Subcutaneous adipose tissue (tissue), 4 donors: ENCODE measurements around the gene GPD1L. TPM values are rescaled to one million over a fixed set of nuclear protein-coding genes. Genes with fewer than 3 reads are reported as not detected.

ENCODE experiments used
- total RNA-seq, 4 donors: library from RNA; depleted of rRNA; stranded (reverse); fragments of >200 nt; gene quantifications; one replicate each; pipeline ENCODE4 v1.1.0, GENCODE V29; 2016
- TF ChIP-seq, protein P1 (sequence below): fragments of 450-650 bp; IDR thresholded peaks from one replicate; pipeline ENCODE4 v1.5.1; 2016; ENCODE audit warnings: low read depth, mild to moderate bottlenecking, control low read depth, antibody characterized with exemption, moderate library complexity

The GPD1L gene
- total RNA-seq, 4 donors from 2014 or later = 75.5 to 180 (median 82.2) TPM

DNA sequence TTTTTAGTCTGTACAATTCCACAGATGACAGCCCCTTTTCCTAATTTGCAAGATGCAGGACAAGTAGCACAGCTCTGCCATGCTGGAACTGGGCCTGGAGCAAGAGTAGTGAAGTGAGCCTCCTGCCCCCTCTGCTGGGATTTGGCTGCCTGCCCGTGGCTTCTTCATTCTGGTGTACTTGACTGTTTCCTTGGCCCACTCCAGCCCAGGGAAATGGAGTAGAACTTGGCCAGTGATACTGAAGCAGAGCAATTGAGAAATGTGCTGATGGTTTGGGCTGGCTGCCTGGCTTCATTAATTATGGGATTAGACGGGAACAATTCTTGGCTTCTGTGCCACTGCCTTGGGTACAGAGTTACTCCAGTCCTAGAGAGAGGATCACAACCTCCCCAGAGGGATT is 2.8 kb downstream of the GPD1L start:
- TF ChIP-seq, protein P1, sequence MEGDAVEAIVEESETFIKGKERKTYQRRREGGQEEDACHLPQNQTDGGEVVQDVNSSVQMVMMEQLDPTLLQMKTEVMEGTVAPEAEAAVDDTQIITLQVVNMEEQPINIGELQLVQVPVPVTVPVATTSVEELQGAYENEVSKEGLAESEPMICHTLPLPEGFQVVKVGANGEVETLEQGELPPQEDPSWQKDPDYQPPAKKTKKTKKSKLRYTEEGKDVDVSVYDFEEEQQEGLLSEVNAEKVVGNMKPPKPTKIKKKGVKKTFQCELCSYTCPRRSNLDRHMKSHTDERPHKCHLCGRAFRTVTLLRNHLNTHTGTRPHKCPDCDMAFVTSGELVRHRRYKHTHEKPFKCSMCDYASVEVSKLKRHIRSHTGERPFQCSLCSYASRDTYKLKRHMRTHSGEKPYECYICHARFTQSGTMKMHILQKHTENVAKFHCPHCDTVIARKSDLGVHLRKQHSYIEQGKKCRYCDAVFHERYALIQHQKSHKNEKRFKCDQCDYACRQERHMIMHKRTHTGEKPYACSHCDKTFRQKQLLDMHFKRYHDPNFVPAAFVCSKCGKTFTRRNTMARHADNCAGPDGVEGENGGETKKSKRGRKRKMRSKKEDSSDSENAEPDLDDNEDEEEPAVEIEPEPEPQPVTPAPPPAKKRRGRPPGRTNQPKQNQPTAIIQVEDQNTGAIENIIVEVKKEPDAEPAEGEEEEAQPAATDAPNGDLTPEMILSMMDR = no peak

DNA sequence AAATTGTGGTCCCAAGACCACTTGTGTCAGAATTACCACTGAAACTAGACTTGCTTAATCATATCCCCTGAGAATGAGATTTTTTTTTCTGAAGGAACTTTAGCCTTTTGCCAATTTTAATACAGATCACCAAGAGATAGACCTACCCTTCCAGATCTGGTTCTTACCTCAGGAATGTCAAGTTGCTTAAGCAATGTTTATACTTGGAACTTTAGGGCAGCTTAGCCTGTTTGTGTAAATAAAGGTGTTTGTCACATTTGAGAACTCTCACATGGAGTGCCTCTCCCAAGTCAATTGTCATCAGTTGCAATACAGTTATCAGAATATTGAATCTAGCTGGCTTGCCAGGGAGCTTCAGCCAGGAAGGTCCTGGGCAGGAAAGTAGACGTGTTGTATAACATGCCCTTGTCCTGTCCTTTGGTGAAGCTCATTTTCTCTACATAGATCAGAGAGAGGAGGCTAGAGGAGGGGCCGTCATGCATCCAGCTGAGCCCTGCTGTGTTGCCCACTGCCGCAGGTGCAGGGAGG is 3.9 kb downstream of the GPD1L start:
- TF ChIP-seq, protein P1 = no peak

DNA sequence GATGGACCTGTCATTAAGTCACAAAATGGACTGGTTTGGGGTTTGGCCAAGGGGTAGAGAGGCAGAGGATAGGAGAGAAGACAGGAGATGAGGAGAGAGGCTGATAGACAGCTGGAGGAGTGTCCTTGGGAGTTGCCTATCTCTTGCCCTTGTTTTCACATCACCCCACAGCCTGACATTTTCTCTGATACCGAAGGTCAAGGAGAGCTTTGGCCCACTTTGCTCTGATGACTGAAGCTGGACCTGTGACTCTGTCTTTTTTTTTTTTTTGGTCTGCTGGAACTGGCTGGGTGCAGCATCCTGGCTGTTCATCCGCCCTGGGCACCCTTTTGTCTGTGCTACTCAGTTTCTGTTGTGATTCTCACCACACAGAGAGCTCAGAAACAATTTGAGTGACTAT is 5.1 kb downstream of the GPD1L start:
- TF ChIP-seq, protein P1 = no peak

DNA sequence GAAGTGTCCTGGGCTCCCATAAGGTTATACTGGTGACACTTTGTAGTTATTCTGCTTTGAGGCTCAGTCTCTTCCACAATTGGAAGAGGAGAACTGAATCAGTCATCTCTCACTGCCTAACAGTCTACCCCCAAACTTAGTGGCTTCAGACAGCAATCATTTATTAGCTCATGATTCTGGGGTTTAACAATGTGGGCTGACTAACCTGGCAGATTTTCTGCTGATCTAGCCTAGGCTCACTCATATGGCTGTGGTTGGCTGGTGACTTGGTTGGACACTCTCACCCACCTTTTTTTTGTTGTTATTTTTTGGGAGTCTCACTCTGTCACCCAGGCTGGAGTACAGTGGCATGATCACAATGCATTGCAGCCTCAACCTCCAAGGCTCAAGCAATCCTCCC is 7.1 kb downstream of the GPD1L start:
- TF ChIP-seq, protein P1 = no peak

DNA sequence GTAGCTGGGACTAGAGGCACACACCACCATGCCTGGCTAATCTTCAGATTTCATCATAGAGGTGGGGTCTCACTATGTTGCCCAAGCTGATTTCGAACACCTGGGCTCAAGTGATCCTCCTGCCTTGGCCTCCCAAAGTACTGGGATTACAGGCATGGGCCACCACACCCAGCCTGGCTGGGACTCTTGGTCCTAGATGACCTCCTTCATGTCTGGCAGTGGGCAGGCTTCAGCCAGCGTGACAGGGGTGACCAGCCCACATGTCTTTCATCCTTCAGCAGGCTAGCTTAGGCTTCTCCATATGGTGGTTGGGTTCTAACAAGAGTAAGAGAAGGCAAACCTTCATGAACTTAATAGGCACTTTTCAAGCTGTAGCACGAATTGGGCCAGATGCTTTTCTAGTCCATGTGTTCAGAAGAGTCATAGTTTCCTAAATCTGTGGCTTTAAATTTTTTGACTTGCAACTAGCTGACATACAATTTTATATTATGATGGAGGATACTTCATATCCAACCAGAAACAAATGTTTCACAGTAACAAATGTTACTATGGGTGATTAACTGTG is 7.6 kb downstream of the GPD1L start:
- TF ChIP-seq, protein P1 = no peak

DNA sequence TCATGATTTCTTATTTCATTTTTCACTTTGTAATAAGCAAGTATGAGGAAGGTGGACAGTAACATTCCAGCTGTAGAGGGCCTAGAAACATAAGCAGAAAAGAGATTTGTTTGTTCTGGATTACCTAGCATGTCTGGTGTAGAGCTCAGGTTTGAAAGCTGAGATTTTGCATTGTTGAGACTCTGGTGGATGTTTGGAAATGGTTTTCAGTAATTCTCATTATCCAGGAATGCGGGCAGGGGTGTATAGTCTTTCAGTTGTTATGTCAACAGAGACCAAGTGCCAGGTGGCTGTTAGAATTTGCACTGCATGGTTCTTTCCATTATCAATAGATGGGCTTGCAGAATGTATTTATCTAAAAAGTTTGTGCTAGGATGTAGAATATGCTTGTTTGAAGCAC is 10.9 kb downstream of the GPD1L start:
- TF ChIP-seq, protein P1 = no peak

DNA sequence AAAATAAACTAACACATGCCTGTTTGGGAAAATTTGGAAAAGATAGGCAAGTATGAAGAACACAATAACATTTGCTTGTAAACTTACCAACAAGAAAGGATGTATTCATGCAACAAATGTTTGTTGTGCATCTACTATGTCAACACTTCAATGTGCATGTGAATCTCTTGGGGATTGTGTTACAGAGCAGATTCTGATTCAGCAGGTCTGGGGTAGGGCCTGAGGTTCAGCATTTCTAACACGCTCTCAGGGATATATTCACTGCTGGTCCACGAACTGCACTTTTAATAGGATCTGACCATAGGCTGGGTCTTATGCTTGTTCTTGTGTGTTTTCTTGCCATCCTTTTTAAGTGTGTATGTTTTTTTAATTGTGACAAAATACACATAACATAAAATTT is 11.8 kb downstream of the GPD1L start:
- TF ChIP-seq, protein P1 = no peak
